Aorta (tissue), 5 donors: ENCODE results near the gene CCDC71L. TPM values are rescaled to one million over a fixed set of nuclear protein-coding genes. Genes with fewer than 3 reads are reported as not detected.

Experiments
- ATAC-seq: fragments of 200-7000 bp; cut with Tn5 transposase; one replicate; pipeline ENCODE4 v1.9.1; 2022; ENCODE audit warnings: moderate library complexity; ENCODE audit not compliant: low FRiP score
- DNase-seq, 2 donors: peaks; one replicate each; pipeline ENCODE4 v3.0.0-alpha.2; 2020
- H3K27ac ChIP-seq, 2 donors: one replicate each; pipeline ENCODE4 v1.5.1; 2013; ENCODE audit warnings: low read length in 2 of 2, mild to moderate bottlenecking in 2 of 2, moderate library complexity in 2 of 2, control low read depth in 1 of 2, inconsistent platforms in 1 of 2, low read depth in 1 of 2
- H3K27me3 ChIP-seq, 2 donors: one replicate each; pipeline ENCODE4 v1.6.1; 2013; ENCODE audit warnings: control low read depth in 1 of 2, low read length in 1 of 2, mild to moderate bottlenecking in 1 of 2, moderate library complexity in 1 of 2; ENCODE audit not compliant: insufficient read depth in 2 of 2, control insufficient read depth in 1 of 2
- H3K36me3 ChIP-seq, 2 donors: one replicate each; pipeline ENCODE4 v1.6.1; 2013; ENCODE audit warnings: control low read depth in 1 of 2, low read length in 1 of 2, mild to moderate bottlenecking in 1 of 2; ENCODE audit not compliant: insufficient read depth in 2 of 2, control insufficient read depth in 1 of 2
- H3K4me1 ChIP-seq, 2 donors: one replicate each; pipeline ENCODE4 v1.6.1; 2013; ENCODE audit warnings: low read length in 2 of 2, control low read depth in 1 of 2, mild to moderate bottlenecking in 1 of 2, moderate library complexity in 1 of 2; ENCODE audit not compliant: insufficient read depth in 2 of 2, control insufficient read depth in 1 of 2
- H3K4me3 ChIP-seq, 2 donors: one replicate each; pipeline ENCODE4 v1.5.1; 2013; ENCODE audit warnings: low read length in 2 of 2, control low read depth in 1 of 2, mild to moderate bottlenecking in 1 of 2
- H3K9me3 ChIP-seq: one replicate; pipeline ENCODE4 v1.6.1; 2013; ENCODE audit warnings: mild to moderate bottlenecking, low read length; ENCODE audit not compliant: control insufficient read depth
- whole genome bisulfite sequencing, 2 donors: extraction: QIAGEN DNeasy Blood & Tissue Kit; methylation state at CpG; one replicate each; pipeline ENCODE4 v1.1.7; 2013; 5-methylcytosine and 5-hydroxymethylcytosine counted together
- intact Hi-C, 2 donors: fragments of 100-400 bp; cut with DNase I; formaldehyde crosslinking; loops; one replicate each; pipeline versions ENCODE4 v1.14.2 to v1.15.0; 2022
- polyA plus RNA-seq, 2 donors: library from polyadenylated mRNA; stranded (reverse); fragments of 200-250 nt; gene quantifications; one replicate each; pipeline ENCODE4 v1.2.3, GENCODE V29; 2013
- total RNA-seq, 2 donors: library from RNA; stranded (reverse); fragmentation: NEBNext Ultra II Directional; extraction: Animal tissue kit (Norgen Biotek cat#: 25700); gene quantifications; one replicate each; pipeline ENCODE4 v1.2.1, GENCODE V29; 2021
- donor health status: healthy with polysubstance abuse.
- donor health status: Bipolar disorder and iron deficiency.
- donor health status: DM: no; HTN: no; CAD: no.
- donor health status: DM: no; HTN: no; CAD: no.
- donor health status: DM: yes; HTN: yes; CAD: no.

Gene CCDC71L
- total and polyA plus RNA-seq, 4 donors = 6.8 to 31.6 (median 18.9) TPM

- Histone ChIP-seq H3K27ac (no peak overlapping the region), H3K27me3 (no peaks in the 10 kb centered on the region), H3K4me1 (peaks cover 0 to 2% of the 10 kb centered on the region in 2 donors), H3K36me3 (no peaks in the 10 kb centered on the region), H3K4me3 (no peak overlapping the region), H3K9me3 (no peaks in the 10 kb centered on the region)
- intact Hi-C loops = loop anchor here in 1 of 2 donors (10.0 kb wide), 2 partner anchors 379 to 479 kb away; no protein-coding TSS in a partner anchor
- WGBS, 2 donors = 33 to 40% methylated on average over 2 of the region's 2 CpGs
- ATAC-seq (no peak), DNase-seq (no peak)
Measured at GRCh38 chr7:106653488-106653887, 7.5 kb downstream of the CCDC71L start.

DNA sequence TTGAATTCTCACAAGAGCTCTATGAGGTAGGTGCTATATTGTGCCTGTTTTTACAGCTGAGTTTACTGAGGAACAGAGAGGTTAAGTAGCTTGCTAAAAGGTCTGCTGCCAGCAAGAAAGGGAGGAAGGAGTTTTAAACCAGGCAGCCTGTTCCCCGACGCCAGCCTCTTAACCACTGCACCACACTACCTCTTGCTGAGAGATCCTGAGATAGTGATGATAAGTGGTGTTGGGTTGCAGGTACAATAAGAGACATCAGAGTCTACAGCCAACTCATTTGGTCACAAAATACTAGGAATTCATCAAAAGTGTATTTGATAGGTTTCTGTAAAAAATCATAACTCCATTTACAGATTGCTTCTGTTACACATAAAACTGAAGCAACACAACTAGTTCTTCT is 8.0 kb downstream of the CCDC71L start:
- intact Hi-C loops = loop anchor here in 1 of 2 donors (10.0 kb wide), 2 partner anchors 378 to 478 kb away; no protein-coding TSS in a partner anchor
- H3K27me3 ChIP-seq = no peaks in the 10 kb centered on the region
- no peak for ATAC-seq
- H3K9me3 ChIP-seq = no peaks in the 10 kb centered on the region
- no peak overlapping the region for H3K4me3 ChIP-seq
- H3K36me3 ChIP-seq = no peaks in the 10 kb centered on the region
- peaks cover 0 to 2% of the 10 kb centered on the region in 2 donors for H3K4me1 ChIP-seq
- no peak overlapping the region for H3K27ac ChIP-seq
- WGBS, 2 donors = 57 to 79% methylated on average over 2 of the region's 2 CpGs
- no peak for DNase-seq

- ATAC-seq (no peak), DNase-seq (no peak)
- H3K27me3 ChIP-seq = no peaks in the 10 kb centered on the region
- H3K9me3 ChIP-seq = no peaks in the 10 kb centered on the region
- H3K36me3 ChIP-seq = no peaks in the 10 kb centered on the region
- H3K4me3 ChIP-seq = no peak overlapping the region
- H3K27ac ChIP-seq = no peak overlapping the region
- intact Hi-C loops = loop anchor here in 1 of 2 donors (10.0 kb wide), 2 partner anchors 377 to 477 kb away; no protein-coding TSS in a partner anchor
- peaks cover 0 to under 1% of the 10 kb centered on the region in 2 donors for H3K4me1 ChIP-seq
Measured at GRCh38 chr7:106652092-106652491, 8.9 kb downstream of the CCDC71L start.

- ATAC-seq = no peak
- Histone ChIP-seq H3K27me3 (no peaks in the 10 kb centered on the region), H3K4me3 (no peak overlapping the region), H3K27ac (no peak overlapping the region), H3K4me1 (no peaks in the 10 kb centered on the region), H3K9me3 (peaks cover 2% of the 10 kb centered on the region), H3K36me3 (no peaks in the 10 kb centered on the region)
- no peak for DNase-seq
- 65 to 80% methylated on average over 1 of the region's 1 CpG for WGBS, 2 donors
- intact Hi-C loops = no loop called here
Measured at GRCh38 chr7:106646256-106646655, 14.7 kb downstream of the CCDC71L start.

DNA sequence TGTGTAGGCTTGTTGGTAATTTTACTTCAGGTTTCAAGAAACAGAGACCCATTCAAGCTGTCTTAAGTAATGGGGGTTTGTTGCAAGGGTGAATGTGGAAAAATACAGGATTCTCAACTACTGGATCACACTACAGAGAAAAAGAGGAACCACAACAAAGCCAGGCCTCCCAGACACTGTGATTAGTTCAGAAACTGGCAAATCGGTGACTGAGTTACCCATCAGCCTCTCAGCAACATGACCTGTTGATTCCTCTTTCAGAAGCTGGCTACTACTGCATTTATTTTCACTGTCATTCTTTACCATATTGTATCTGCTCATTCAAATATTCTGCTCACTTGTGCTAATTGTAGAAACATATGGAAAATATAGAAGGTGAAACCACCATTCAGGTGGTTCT is 16.0 kb downstream of the CCDC71L start:
- DNase-seq (peak in 1 of 2 donors; percentile 41), ATAC-seq (no peak)
- no peak overlapping the region for H3K27ac ChIP-seq
- peaks cover 2% of the 10 kb centered on the region for H3K9me3 ChIP-seq
- intact Hi-C loops = no loop called here
- H3K4me3 ChIP-seq = no peak overlapping the region
- H3K4me1 ChIP-seq = no peaks in the 10 kb centered on the region
- H3K27me3 ChIP-seq = no peaks in the 10 kb centered on the region
- 23 to 85% methylated on average over 1 of the region's 1 CpG for WGBS, 2 donors
- no peaks in the 10 kb centered on the region for H3K36me3 ChIP-seq

DNA sequence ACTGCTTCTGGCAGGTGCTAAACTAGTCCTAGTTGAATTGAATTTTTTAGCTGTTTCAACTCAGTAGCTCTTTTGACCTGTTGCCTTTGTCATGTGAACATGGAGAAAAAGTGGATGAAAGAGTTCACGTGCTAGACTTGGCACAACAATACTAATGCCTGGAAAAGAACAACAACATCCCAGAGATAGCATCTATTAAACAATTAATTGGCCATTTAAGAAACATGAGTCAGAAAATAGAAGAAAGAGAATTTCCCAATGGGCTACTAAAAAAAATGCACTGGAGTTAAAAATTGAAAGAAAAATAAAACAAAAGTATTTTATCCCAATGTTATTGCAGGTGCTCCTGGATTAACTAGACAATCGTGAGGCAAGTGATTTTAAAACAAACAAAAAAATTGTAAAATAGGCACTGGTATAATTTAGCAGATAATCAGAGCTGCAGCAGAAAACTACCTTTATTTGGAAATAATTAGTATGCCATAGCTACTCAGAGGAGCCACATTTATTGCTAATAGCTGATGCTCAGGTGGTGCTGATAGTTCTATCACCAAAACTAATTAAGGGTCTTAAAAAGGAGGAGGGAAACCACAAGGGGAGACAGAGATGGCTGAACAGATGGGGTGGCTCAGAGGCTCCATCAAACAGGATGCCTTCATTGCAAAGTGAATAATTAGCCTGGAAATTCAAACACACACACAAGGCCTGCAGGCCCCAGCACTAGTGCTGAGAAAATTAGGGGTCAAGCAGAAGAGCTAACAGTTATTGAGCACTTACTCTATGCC is 17.6 kb downstream of the CCDC71L start:
- no peak for ATAC-seq
- no peaks in the 10 kb centered on the region for H3K27me3 ChIP-seq
- H3K36me3 ChIP-seq = no peaks in the 10 kb centered on the region
- intact Hi-C loops = no loop called here
- H3K4me1 ChIP-seq = no peaks in the 10 kb centered on the region
- DNase-seq = no peak
- H3K27ac ChIP-seq = no peak overlapping the region
- no peak overlapping the region for H3K4me3 ChIP-seq
- H3K9me3 ChIP-seq = peaks cover 2% of the 10 kb centered on the region
- 33 to 45% methylated on average over 2 of the region's 2 CpGs for WGBS, 2 donors

GRCh38 chr7:106641416-106641815 is 19.5 kb downstream of the CCDC71L start:
- H3K4me3 ChIP-seq = no peak overlapping the region
- intact Hi-C loops = no loop called here
- no peak for DNase-seq
- WGBS, 2 donors = 87 to 93% methylated on average over 3 of the region's 3 CpGs
- ATAC-seq = no peak
- no peaks in the 10 kb centered on the region for H3K4me1 ChIP-seq
- H3K27ac ChIP-seq = no peak overlapping the region
- no peaks in the 10 kb centered on the region for H3K27me3 ChIP-seq
- no peaks in the 10 kb centered on the region for H3K36me3 ChIP-seq
- peaks cover 2% of the 10 kb centered on the region for H3K9me3 ChIP-seq

DNA sequence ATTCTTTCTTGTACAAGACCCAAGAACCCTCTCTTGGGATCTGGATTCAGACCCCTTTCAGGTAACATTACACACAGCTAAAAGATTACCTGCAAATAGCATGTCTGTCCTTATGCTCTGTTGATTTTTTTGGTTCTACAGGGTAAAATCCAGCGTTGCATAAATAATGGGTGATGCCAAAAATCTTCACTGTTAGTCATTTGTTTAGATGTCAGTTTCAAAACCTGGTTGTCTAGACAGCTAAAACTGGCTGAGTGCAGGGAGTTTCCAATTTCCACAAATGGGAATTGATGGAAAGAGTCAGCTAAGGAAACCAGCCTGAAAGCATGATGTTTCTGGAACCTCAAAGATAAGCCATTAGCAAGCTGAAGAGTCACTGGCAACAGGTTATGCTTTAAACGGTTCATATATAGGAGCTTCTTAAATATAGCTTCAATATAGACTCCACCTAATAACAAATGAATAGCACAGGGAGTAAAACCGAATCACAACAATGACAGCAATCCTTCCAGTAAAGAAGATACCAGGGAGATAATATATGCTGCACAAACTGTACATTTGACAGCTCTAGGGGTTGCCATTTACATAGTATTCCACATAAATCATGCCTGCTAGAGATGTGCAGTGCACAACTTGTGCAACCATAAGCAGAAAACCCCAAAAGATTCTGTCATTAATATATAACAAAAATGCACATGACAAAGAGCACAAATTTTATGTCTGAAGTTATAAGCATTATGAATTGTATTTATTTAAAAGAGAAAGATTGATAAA is 20.4 kb downstream of the CCDC71L start:
- no peaks in the 10 kb centered on the region for H3K4me1 ChIP-seq
- no peaks in the 10 kb centered on the region for H3K36me3 ChIP-seq
- WGBS, 2 donors = 68 to 72% methylated on average over 3 of the region's 3 CpGs
- no peak overlapping the region for H3K27ac ChIP-seq
- intact Hi-C loops = no loop called here
- ATAC-seq (no peak), DNase-seq (no peak)
- peaks cover 2% of the 10 kb centered on the region for H3K9me3 ChIP-seq
- H3K27me3 ChIP-seq = no peaks in the 10 kb centered on the region
- H3K4me3 ChIP-seq = no peak overlapping the region
